A673 (cell line): ENCODE measurements around the gene HRH3. TPM values are rescaled to one million over a fixed set of nuclear protein-coding genes. Genes with fewer than 3 reads are reported as not detected.

Source experiments
- BruUV-seq: library from RNA; stranded (reverse); fragments of 400-500 nt; replicated peaks from 2 replicates; lab custom pipeline; 2021; lab: Mats Ljungman, UMichigan
- CTCF ChIA-PET: fragments of 300-600 bp; sonication (Branson Sonifier 250); formaldehyde crosslinking; loops from one replicate; lab custom pipeline; 2022; ENCODE audit warnings: antibody characterized with exemption; lab: Charles Lee
- POLR2A ChIA-PET: fragments of 300-600 bp; sonication (Branson Sonifier 250); formaldehyde crosslinking; loops from one replicate; lab custom pipeline; 2022; ENCODE audit warnings: antibody characterized with exemption; ENCODE audit not compliant: low non-redundant PET; lab: Charles Lee
- DNase-seq: peaks from one replicate; pipeline ENCODE4 v3.0.0-alpha.2; 2015; ENCODE audit warnings: low spot score
- H3K27ac ChIP-seq: fragments of 200-600 bp; sonication (generic); 2 replicates; pipeline ENCODE4 v1.5.1; 2016; ENCODE audit warnings: mixed run types, low read depth, mild to moderate bottlenecking, mixed read lengths, antibody characterized with exemption, low read length; ENCODE audit not compliant: poor library complexity, severe bottlenecking
- H3K27me3 ChIP-seq: fragments of 200-600 bp; sonication (generic); replicated peaks from 2 replicates; pipeline ENCODE4 v1.6.1; 2017; ENCODE audit warnings: mixed run types, low read depth, mild to moderate bottlenecking, mixed read lengths, antibody characterized with exemption, low read length; ENCODE audit not compliant: insufficient read depth, poor library complexity
- H3K36me3 ChIP-seq: fragments of 200-600 bp; sonication (generic); 2 replicates; pipeline ENCODE4 v1.6.1; 2016; ENCODE audit warnings: mixed run types, mild to moderate bottlenecking, mixed read lengths, antibody characterized with exemption, low read length; ENCODE audit not compliant: insufficient read depth, poor library complexity, severe bottlenecking
- H3K4me1 ChIP-seq: fragments of 200-600 bp; sonication (generic); 2 replicates; pipeline ENCODE4 v1.6.1; 2017; ENCODE audit warnings: mixed run types, mild to moderate bottlenecking, mixed read lengths, antibody characterized with exemption, low read length; ENCODE audit not compliant: insufficient read depth, poor library complexity, severe bottlenecking
- H3K4me3 ChIP-seq: fragments of 200-600 bp; sonication (generic); 2 replicates; pipeline ENCODE4 v1.5.1; 2016; ENCODE audit warnings: low read depth, mixed run types, mild to moderate bottlenecking, mixed read lengths, low read length; ENCODE audit not compliant: poor library complexity, severe bottlenecking
- H3K9me3 ChIP-seq: fragments of 200-600 bp; sonication (generic); 2 replicates; pipeline ENCODE4 v1.6.1; 2016; ENCODE audit warnings: mixed run types, low read depth, mild to moderate bottlenecking, mixed read lengths, antibody characterized with exemption, low read length; ENCODE audit not compliant: poor library complexity, severe bottlenecking
- CTCF ChIP-seq: fragments of 300-800, 200-600 bp; sonication (generic); conservative IDR thresholded peaks from 2 replicates; pipeline ENCODE4 v1.5.1; 2017; ENCODE audit warnings: low read depth, mild to moderate bottlenecking, antibody characterized with exemption, low read length, moderate library complexity, mixed read lengths
- EZH2 ChIP-seq: fragments of 200-600 bp; sonication (generic); IDR thresholded peaks from 2 replicates; pipeline ENCODE4 v1.6.1; 2017; ENCODE audit warnings: borderline replicate concordance, low read depth, mild to moderate bottlenecking, mixed read lengths, antibody characterized with exemption, low read length; ENCODE audit not compliant: poor library complexity, severe bottlenecking
- intact Hi-C: fragments of 100-400 bp; cut with micrococcal nuclease; formaldehyde crosslinking; loops from one replicate; pipeline ENCODE4 v1.10.0; 2022; ENCODE audit not compliant: unreplicated experiment
- total RNA-seq: library from RNA; stranded (reverse); gene quantifications from 2 replicates; pipeline ENCODE4 v1.2.3, GENCODE V29; 2021

HRH3 gene
- total RNA-seq, 1 experiment from 2014 or later = not detected

GRCh38 chr20:62211216-62211615, 8.9 kb downstream of the HRH3 start:
- H3K36me3 ChIP-seq = no peaks in the 10 kb centered on the region
- ChIA-PET POLR2A (no interaction called here), CTCF (no interaction called here)
- H3K4me3 ChIP-seq = no peak overlapping the region
- H3K9me3 ChIP-seq = no peaks in the 10 kb centered on the region
- intact Hi-C loops = no loop called here
- no peak overlapping the region for H3K27ac ChIP-seq
- no peak for DNase-seq
- H3K27me3 ChIP-seq = peaks cover 24% of the 10 kb centered on the region
- peaks cover 7% of the 10 kb centered on the region for H3K4me1 ChIP-seq
- no TSS peak for BruUV-seq
- TF ChIP-seq EZH2 (no peak), CTCF (no peak)

GRCh38 chr20:62210496-62210855, 9.6 kb downstream of the HRH3 start:
- no peaks in the 10 kb centered on the region for H3K36me3 ChIP-seq
- ChIA-PET CTCF (no interaction called here), POLR2A (no interaction called here)
- no TSS peak for BruUV-seq
- DNase-seq = no peak
- H3K27ac ChIP-seq = no peak overlapping the region
- intact Hi-C loops = no loop called here
- H3K27me3 ChIP-seq = peaks cover 17% of the 10 kb centered on the region
- TF ChIP-seq EZH2 (no peak), CTCF (no peak)
- peaks cover 7% of the 10 kb centered on the region for H3K4me1 ChIP-seq
- H3K9me3 ChIP-seq = no peaks in the 10 kb centered on the region
- no peak overlapping the region for H3K4me3 ChIP-seq

- Histone ChIP-seq H3K4me1 (peaks cover 7% of the 10 kb centered on the region), H3K9me3 (no peaks in the 10 kb centered on the region), H3K27me3 (peaks cover 12% of the 10 kb centered on the region), H3K27ac (no peak overlapping the region), H3K4me3 (no peak overlapping the region), H3K36me3 (no peaks in the 10 kb centered on the region)
- ChIA-PET POLR2A (no interaction called here), CTCF (no interaction called here)
- no peak for DNase-seq
- BruUV-seq = no TSS peak
- intact Hi-C loops = no loop called here
- TF ChIP-seq EZH2 (no peak), CTCF (no peak)
These were observed 10.1 kb downstream of the HRH3 start for GRCh38 chr20:62209850-62210495.
